Glutamatergic neuron (in vitro differentiated cells): ENCODE data around the gene POU3F1. TPM values are rescaled to one million over a fixed set of nuclear protein-coding genes. Genes with fewer than 3 reads are reported as not detected.

ENCODE experiments used
- DNase-seq: peaks from one replicate; pipeline ENCODE4 v3.0.0; 2022
- H3K27ac Mint-ChIP-seq: one replicate; pipeline ENCODE4 v1.8.0; 2020; ENCODE audit warnings: mild to moderate bottlenecking, mixed read lengths, inconsistent platforms; ENCODE audit not compliant: unreplicated experiment
- H3K27me3 Mint-ChIP-seq: one replicate; pipeline ENCODE4 v1.8.0; 2020; ENCODE audit warnings: mild to moderate bottlenecking, moderate library complexity, mixed read lengths, inconsistent platforms; ENCODE audit not compliant: unreplicated experiment
- H3K36me3 Mint-ChIP-seq: one replicate; pipeline ENCODE4 v1.8.0; 2020; ENCODE audit warnings: mild to moderate bottlenecking, mixed read lengths, inconsistent platforms; ENCODE audit not compliant: unreplicated experiment
- H3K4me1 Mint-ChIP-seq: one replicate; pipeline ENCODE4 v1.8.0; 2020; ENCODE audit warnings: mild to moderate bottlenecking, low read depth, mixed read lengths, inconsistent platforms; ENCODE audit not compliant: unreplicated experiment
- H3K4me3 Mint-ChIP-seq: one replicate; pipeline ENCODE4 v1.8.0; 2020; ENCODE audit warnings: mild to moderate bottlenecking, mixed read lengths, inconsistent platforms; ENCODE audit not compliant: unreplicated experiment
- H3K9me3 Mint-ChIP-seq: one replicate; pipeline ENCODE4 v1.8.0; 2020; ENCODE audit warnings: mild to moderate bottlenecking, moderate library complexity, mixed read lengths, inconsistent platforms; ENCODE audit not compliant: unreplicated experiment
- CTCF ChIP-seq: fragments of 200-600 bp; sonication (generic); IDR thresholded peaks from one replicate; pipeline ENCODE4 v1.5.0; 2021; ENCODE audit not compliant: partially characterized antibody, unreplicated experiment
- total RNA-seq: library from RNA; stranded (reverse); fragmentation: NEBNext Ultra II Directional; extraction: Animal tissue kit (Norgen Biotek cat#: 25700); gene quantifications from one replicate; pipeline ENCODE4 v1.2.1, GENCODE V29; 2021; ENCODE audit not compliant: unreplicated experiment

The POU3F1 gene
- total RNA-seq, 1 donor from 2014 or later, result 9.3 TPM

GRCh38 chr1:38090796-38091195 lies 44.2 kb upstream of the POU3F1 start:
- no peak for DNase-seq
- Mint-ChIP-seq H3K27ac (no peak overlapping the region), H3K9me3 (peaks cover 3% of the 10 kb centered on the region), H3K36me3 (no peaks in the 10 kb centered on the region), H3K4me1 (peaks cover 14% of the 10 kb centered on the region), H3K27me3 (peaks cover 3% of the 10 kb centered on the region), H3K4me3 (no peak overlapping the region)
- TF ChIP-seq CTCF, result no peak

- no peak for DNase-seq
- TF ChIP-seq CTCF, result no peak
- Mint-ChIP-seq H3K36me3 (no peaks in the 10 kb centered on the region), H3K27ac (no peak overlapping the region), H3K9me3 (peaks cover 3% of the 10 kb centered on the region), H3K4me1 (peaks cover 12% of the 10 kb centered on the region), H3K27me3 (peaks cover 3% of the 10 kb centered on the region), H3K4me3 (no peak overlapping the region)
These were observed 43.2 kb upstream of the POU3F1 start for GRCh38 chr1:38089712-38090360.

- no peak for DNase-seq
- Mint-ChIP-seq H3K4me3 (no peak overlapping the region), H3K9me3 (peaks cover 3% of the 10 kb centered on the region), H3K27ac (no peak overlapping the region), H3K36me3 (no peaks in the 10 kb centered on the region), H3K27me3 (peaks cover 3% of the 10 kb centered on the region), H3K4me1 (peaks cover 12% of the 10 kb centered on the region)
- no peak for TF ChIP-seq CTCF
These were observed 42.2 kb upstream of the POU3F1 start for GRCh38 chr1:38088791-38089190.

- H3K4me3 Mint-ChIP-seq, result no peak overlapping the region
- peaks cover 4% of the 10 kb centered on the region for H3K27me3 Mint-ChIP-seq
- TF ChIP-seq CTCF, result no peak
- DNase-seq, result no peak
- no peak overlapping the region for H3K27ac Mint-ChIP-seq
- H3K9me3 Mint-ChIP-seq, result peaks cover 3% of the 10 kb centered on the region
- H3K4me1 Mint-ChIP-seq, result peaks cover 10% of the 10 kb centered on the region
- H3K36me3 Mint-ChIP-seq, result no peaks in the 10 kb centered on the region
These were observed 41.8 kb upstream of the POU3F1 start for GRCh38 chr1:38088366-38088765.

- H3K27ac Mint-ChIP-seq, result no peak overlapping the region
- peaks cover 6% of the 10 kb centered on the region for H3K27me3 Mint-ChIP-seq
- peaks cover 9% of the 10 kb centered on the region for H3K4me1 Mint-ChIP-seq
- H3K36me3 Mint-ChIP-seq, result no peaks in the 10 kb centered on the region
- no peak for TF ChIP-seq CTCF
- no peak for DNase-seq
- no peak overlapping the region for H3K4me3 Mint-ChIP-seq
- H3K9me3 Mint-ChIP-seq, result peaks cover 3% of the 10 kb centered on the region
These were observed 41.1 kb upstream of the POU3F1 start for GRCh38 chr1:38087676-38088075.
